Measurements from ENCODE around the gene EPO. TPM values are rescaled to one million over a fixed set of nuclear protein-coding genes. Genes with fewer than 3 reads are reported as not detected.
A peak's percentile ranks its signal among the peaks of the same experiment; 100 is the strongest.

The EPO gene
- polyA plus RNA-seq, 1 donor (not counting 4 experiments of a cell fraction or from before 2014, with no cell fraction given): 0.35 TPM

- no peak overlapping the region for H3K9ac ChIP-seq (ENCODE audit: control insufficient read depth, extremely low read depth, insufficient read depth, low read length)
- peak overlapping the region in 2 of 3 experiments; percentile 40 to 43 for H3K4me3 ChIP-seq (ENCODE audit: control insufficient read depth in 2 of 3, extremely low read depth in 1 of 3, insufficient read depth in 2 of 3, low read depth in 1 of 3, low read length in 3 of 3)
- no peak for FAIRE-seq
- no peaks in the 10 kb centered on the region for H3K9me1 ChIP-seq (ENCODE audit: control insufficient read depth, extremely low read depth, insufficient read depth, low read length)
- no peaks in the 10 kb centered on the region for H3K36me3 ChIP-seq (ENCODE audit: control insufficient read depth in 2 of 2, extremely low read depth in 1 of 2, insufficient read depth in 2 of 2, low read length in 2 of 2)
- H2AFZ ChIP-seq (ENCODE audit: control insufficient read depth, low read length): peak overlapping the region; percentile 58
- H3K27me3 ChIP-seq (ENCODE audit: control insufficient read depth, extremely low read depth, insufficient read depth, low read length): peaks cover 17% of the 10 kb centered on the region
- no peak for TF ChIP-seq EZH2 (IDR thresholded peaks at IDR 0.05; ENCODE audit: low read length)
- peak; percentile 62 to 75 (median 69) for TF ChIP-seq CTCF (optimal IDR thresholded peaks at IDR 0.05 in 1 of 3, IDR thresholded peaks at IDR 0.05 in 1 of 3, conservative IDR thresholded peaks at IDR 0.05 in 1 of 3; ENCODE audit: extremely low read depth in 1 of 3, insufficient read depth in 2 of 3, low read length in 3 of 3)
- no peaks in the 10 kb centered on the region for H4K20me1 ChIP-seq (ENCODE audit: control insufficient read depth, extremely low read depth, insufficient read depth, low read length)
- no peaks in the 10 kb centered on the region for H3K79me2 ChIP-seq (ENCODE audit: control insufficient read depth, insufficient read depth, low read length)
- no peak overlapping the region for H3K27ac ChIP-seq (ENCODE audit: control insufficient read depth, insufficient read depth, low read length)
- H3K4me2 ChIP-seq (ENCODE audit: control insufficient read depth, extremely low read depth, insufficient read depth, low read depth, low read length): peak overlapping the region; percentile 79
- no peak for DNase-seq (ENCODE audit: low read depth, low spot score)
- H3K4me1 ChIP-seq (ENCODE audit: control insufficient read depth, extremely low read depth, insufficient read depth, low read length): peaks cover 4% of the 10 kb centered on the region
- H3K9me3 ChIP-seq (ENCODE audit: control insufficient read depth, low read depth, low read length): no peaks in the 10 kb centered on the region
- dilution Hi-C loops (cut with MboI; ENCODE audit: extremely low pct_ligation_motif_present, low sequenced_read_pairs): loop anchor here (10.0 kb wide), 1 partner anchor 125 kb away; no protein-coding TSS in a partner anchor
Observed at GRCh38 chr7:100719523-100720278, 567 bp upstream of the EPO start.

- H3K9me1 ChIP-seq (ENCODE audit: control insufficient read depth, extremely low read depth, insufficient read depth, low read length): no peaks in the 10 kb centered on the region
- no peak for TF ChIP-seq CTCF (optimal IDR thresholded peaks at IDR 0.05 in 1 of 3, IDR thresholded peaks at IDR 0.05 in 1 of 3, conservative IDR thresholded peaks at IDR 0.05 in 1 of 3; ENCODE audit: extremely low read depth in 1 of 3, insufficient read depth in 2 of 3, low read length in 3 of 3)
- peak; percentile 56 for TF ChIP-seq EZH2 (IDR thresholded peaks at IDR 0.05; ENCODE audit: low read length)
- no peak overlapping the region for H2AFZ ChIP-seq (ENCODE audit: control insufficient read depth, low read length)
- dilution Hi-C loops (cut with MboI; ENCODE audit: extremely low pct_ligation_motif_present, low sequenced_read_pairs): no loop called here
- peak overlapping the region; percentile 79 for H3K4me2 ChIP-seq (ENCODE audit: control insufficient read depth, extremely low read depth, insufficient read depth, low read depth, low read length)
- no peak overlapping the region for H3K9ac ChIP-seq (ENCODE audit: control insufficient read depth, extremely low read depth, insufficient read depth, low read length)
- H3K79me2 ChIP-seq (ENCODE audit: control insufficient read depth, insufficient read depth, low read length): no peaks in the 10 kb centered on the region
- peaks cover 17% of the 10 kb centered on the region for H3K27me3 ChIP-seq (ENCODE audit: control insufficient read depth, extremely low read depth, insufficient read depth, low read length)
- H4K20me1 ChIP-seq (ENCODE audit: control insufficient read depth, extremely low read depth, insufficient read depth, low read length): no peaks in the 10 kb centered on the region
- H3K9me3 ChIP-seq (ENCODE audit: control insufficient read depth, low read depth, low read length): no peaks in the 10 kb centered on the region
- no peak for FAIRE-seq
- peak overlapping the region in 2 of 3 experiments; percentile 40 to 43 for H3K4me3 ChIP-seq (ENCODE audit: control insufficient read depth in 2 of 3, extremely low read depth in 1 of 3, insufficient read depth in 2 of 3, low read depth in 1 of 3, low read length in 3 of 3)
- no peak overlapping the region for H3K27ac ChIP-seq (ENCODE audit: control insufficient read depth, insufficient read depth, low read length)
- H3K4me1 ChIP-seq (ENCODE audit: control insufficient read depth, extremely low read depth, insufficient read depth, low read length): peaks cover 10% of the 10 kb centered on the region
- H3K36me3 ChIP-seq (ENCODE audit: control insufficient read depth in 2 of 2, extremely low read depth in 1 of 2, insufficient read depth in 2 of 2, low read length in 2 of 2): no peaks in the 10 kb centered on the region
- DNase-seq (ENCODE audit: low read depth, low spot score): no peak
Observed at GRCh38 chr7:100720671-100721504, 620 bp downstream of the EPO start.
